ENCODE data around the gene JAK1. TPM values are rescaled to one million over a fixed set of nuclear protein-coding genes. Genes with fewer than 3 reads are reported as not detected.

JAK1 gene
- total RNA-seq, 4 donors from 2014 or later = 52.9 to 169 (median 126) TPM

GRCh38 chr1:64843675-64844074 is 122.7 kb downstream of the JAK1 start:
- WGBS, 2 donors (ENCODE audit: low coverage in 1 of 2) = 92% methylated on average over 2 to 9 of the region's 9 CpGs
- no peak overlapping the region for H3K27ac ChIP-seq
- H3K4me1 ChIP-seq = no peaks in the 10 kb centered on the region
- no peak for DNase-seq
- H3K27me3 ChIP-seq = no peaks in the 10 kb centered on the region
- intact Hi-C loops (cut with DNase I; ENCODE audit: low total_unique reads) (no loop called here), in situ Hi-C loops (cut with MboI; ENCODE audit: low pct_ligation_motif_present in 1 of 4, low pct_unique_long_range_greater_than_20kb in 1 of 4, low sequenced_read_pairs in 3 of 4) (loop anchor here in 1 of 4 donors (25.0 kb wide), 1 partner anchor 581 kb away; no protein-coding TSS in a partner anchor)
- no peak overlapping the region for H3K4me3 ChIP-seq
- peaks cover 0 to 61% (median 17%) of the 10 kb centered on the region in 4 donors for H3K36me3 ChIP-seq
- TF ChIP-seq CTCF (IDR thresholded peaks at IDR 0.05) (no peak), POLR2A (IDR thresholded peaks at IDR 0.05) (no peak), POLR2AphosphoS5 (IDR thresholded peaks at IDR 0.05) (no peak), EP300 (IDR thresholded peaks at IDR 0.05; ENCODE audit: low read depth) (no peak)
- no peaks in the 10 kb centered on the region for H3K9me3 ChIP-seq

- in situ Hi-C loops (cut with MboI; ENCODE audit: low pct_ligation_motif_present in 1 of 4, low pct_unique_long_range_greater_than_20kb in 1 of 4, low sequenced_read_pairs in 3 of 4) (loop anchor here in 1 of 4 donors (25.0 kb wide), 1 partner anchor 580 kb away; no protein-coding TSS in a partner anchor), intact Hi-C loops (cut with DNase I; ENCODE audit: low total_unique reads) (no loop called here)
- Histone ChIP-seq H3K27ac (no peak overlapping the region), H3K4me1 (no peaks in the 10 kb centered on the region), H3K36me3 (peaks cover 0 to 72% (median 22%) of the 10 kb centered on the region in 4 donors), H3K4me3 (no peak overlapping the region), H3K9me3 (no peaks in the 10 kb centered on the region), H3K27me3 (no peaks in the 10 kb centered on the region)
- TF ChIP-seq POLR2A (IDR thresholded peaks at IDR 0.05) (no peak), CTCF (IDR thresholded peaks at IDR 0.05) (no peak), EP300 (IDR thresholded peaks at IDR 0.05; ENCODE audit: low read depth) (no peak)
- 62% methylated on average over 2 of the region's 2 CpGs; no CpG with 5 or more reads in 1 of the 2 donors for WGBS, 2 donors (ENCODE audit: low coverage in 1 of 2)
- DNase-seq = no peak
Observed at GRCh38 chr1:64842224-64842623, 124.1 kb downstream of the JAK1 start.

- intact Hi-C loops (cut with DNase I; ENCODE audit: low total_unique reads) = no loop called here
- no peak for DNase-seq
- Histone ChIP-seq H3K36me3 (peaks cover 0 to 72% (median 23%) of the 10 kb centered on the region in 4 donors), H3K27ac (no peak overlapping the region), H3K9me3 (no peaks in the 10 kb centered on the region), H3K27me3 (no peaks in the 10 kb centered on the region), H3K4me1 (no peaks in the 10 kb centered on the region), H3K4me3 (no peak overlapping the region)
- TF ChIP-seq POLR2AphosphoS5 (IDR thresholded peaks at IDR 0.05) (no peak), CTCF (IDR thresholded peaks at IDR 0.05) (no peak), EP300 (IDR thresholded peaks at IDR 0.05; ENCODE audit: low read depth) (no peak), POLR2A (IDR thresholded peaks at IDR 0.05) (no peak)
- WGBS, 2 donors (ENCODE audit: low coverage in 1 of 2) = 72 to 82% methylated on average over 3 to 6 of the region's 6 CpGs
- in situ Hi-C loops (cut with MboI; ENCODE audit: low pct_ligation_motif_present in 1 of 4, low pct_unique_long_range_greater_than_20kb in 1 of 4, low sequenced_read_pairs in 3 of 4) = loop anchor here in 1 of 4 donors (25.0 kb wide), 1 partner anchor 579 kb away; no protein-coding TSS in a partner anchor
Observed at GRCh38 chr1:64841330-64842065, 124.9 kb downstream of the JAK1 start.

- DNase-seq = no peak
- Histone ChIP-seq H3K27me3 (no peaks in the 10 kb centered on the region), H3K27ac (no peak overlapping the region), H3K4me3 (no peak overlapping the region), H3K9me3 (no peaks in the 10 kb centered on the region), H3K36me3 (peaks cover 0 to 76% (median 26%) of the 10 kb centered on the region in 4 donors), H3K4me1 (no peaks in the 10 kb centered on the region)
- in situ Hi-C loops (cut with MboI; ENCODE audit: low pct_ligation_motif_present in 1 of 4, low pct_unique_long_range_greater_than_20kb in 1 of 4, low sequenced_read_pairs in 3 of 4) (loop anchor here in 1 of 4 donors (25.0 kb wide), 1 partner anchor 578 kb away; no protein-coding TSS in a partner anchor), intact Hi-C loops (cut with DNase I; ENCODE audit: low total_unique reads) (no loop called here)
- TF ChIP-seq EP300 (IDR thresholded peaks at IDR 0.05; ENCODE audit: low read depth) = no peak
- TF ChIP-seq POLR2A (IDR thresholded peaks at IDR 0.05) = no peak
- TF ChIP-seq CTCF (IDR thresholded peaks at IDR 0.05) = no peak
- TF ChIP-seq POLR2AphosphoS5 (IDR thresholded peaks at IDR 0.05) = no peak
- WGBS, 2 donors (ENCODE audit: low coverage in 1 of 2) = 90 to 100% methylated on average over 1 to 15 of the region's 15 CpGs
Observed at GRCh38 chr1:64839732-64840405, 126.5 kb downstream of the JAK1 start.
